ENCODE data around the gene TULP4.
A peak's percentile ranks its signal among the peaks of the same experiment; 100 is the strongest.
"Not testable (repeated sequence)": the region's sequence is repeated elsewhere in the genome, so short reads cannot be mapped to it uniquely, and the experiment has no call there.

TULP4 gene

DNA sequence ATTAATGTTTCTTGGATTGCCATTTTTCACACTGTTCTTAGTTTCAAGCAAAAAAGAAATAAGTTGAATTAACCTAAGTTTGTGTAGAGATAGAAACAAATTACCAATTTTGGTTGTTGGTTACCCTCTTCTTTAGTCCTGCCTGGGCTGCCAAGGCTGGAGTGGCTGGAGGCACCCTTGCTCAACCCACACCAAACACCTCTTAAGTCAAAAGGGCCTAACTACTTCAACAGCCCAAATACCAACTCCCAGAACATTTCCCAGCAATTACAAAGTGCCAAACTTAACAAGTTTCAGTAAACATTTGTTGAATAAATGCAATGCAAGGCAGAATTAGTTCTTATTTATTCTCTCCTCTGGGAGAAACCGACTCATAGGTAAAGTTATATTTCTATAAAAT is 209.5 kb downstream of the TULP4 start:
- DNase-seq (ENCODE audit: extremely low read depth in 1 of 2, low read depth in 1 of 2), result no peak

DNA sequence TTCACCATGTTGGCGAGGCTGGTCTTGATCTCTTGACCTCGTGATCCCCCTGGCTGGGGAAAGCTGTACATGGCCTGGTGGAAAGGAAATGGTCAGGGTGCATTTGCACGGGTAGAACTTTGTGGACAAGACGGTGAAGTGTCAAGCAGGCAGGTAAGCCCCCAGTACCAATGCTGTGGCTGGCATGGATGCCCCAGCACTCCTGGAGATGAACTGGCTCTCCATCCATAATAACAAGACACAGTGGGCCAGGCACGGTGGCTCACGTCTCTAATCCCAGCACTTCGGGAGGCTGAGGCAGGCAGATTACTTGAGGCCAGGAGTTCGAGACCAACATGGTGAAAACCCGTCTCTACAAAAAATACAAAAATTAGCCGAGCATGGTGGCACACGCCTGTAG is 210.4 kb downstream of the TULP4 start:
- no peak for DNase-seq (ENCODE audit: extremely low read depth in 1 of 2, low read depth in 1 of 2)

- no peak for DNase-seq (ENCODE audit: extremely low read depth in 1 of 2, low read depth in 1 of 2)
Observed at GRCh38 chr6:158524311-158524710, 212.0 kb downstream of the TULP4 start.

- DNase-seq (ENCODE audit: extremely low read depth in 1 of 2, low read depth in 1 of 2), result not testable (repeated sequence)
Observed at GRCh38 chr6:158527858-158528257, 215.6 kb downstream of the TULP4 start.

- no peak for DNase-seq (ENCODE audit: extremely low read depth in 1 of 2, low read depth in 1 of 2)
Observed at GRCh38 chr6:158528826-158529225, 216.6 kb downstream of the TULP4 start.

GRCh38 chr6:158529629-158530028 is 217.4 kb downstream of the TULP4 start:
- no peak for DNase-seq (ENCODE audit: extremely low read depth in 1 of 2, low read depth in 1 of 2)

DNA sequence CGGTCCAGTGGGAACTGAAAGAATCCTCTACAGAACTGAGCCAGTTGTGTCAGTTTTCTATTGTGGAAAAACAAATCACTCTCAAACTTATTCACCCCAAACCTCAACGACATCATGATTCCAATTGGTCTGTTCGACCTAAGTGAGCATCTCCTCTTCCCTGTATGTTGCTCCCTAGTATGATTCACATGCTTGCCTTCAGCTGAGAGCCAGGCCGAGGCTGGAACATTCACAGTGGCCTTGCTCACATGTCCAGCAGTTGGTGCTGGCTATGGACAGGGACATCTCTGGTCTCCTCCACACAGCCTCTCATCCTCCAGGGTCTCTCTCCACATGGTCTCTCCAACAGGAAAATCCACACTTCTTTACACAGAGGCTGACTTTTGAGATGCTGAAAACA is 219.3 kb downstream of the TULP4 start:
- DNase-seq (ENCODE audit: extremely low read depth in 1 of 2, low read depth in 1 of 2), result no peak

- no peak for DNase-seq (ENCODE audit: extremely low read depth in 1 of 2, low read depth in 1 of 2)
Observed at GRCh38 chr6:158531970-158532369, 219.7 kb downstream of the TULP4 start.

- peak in 1 of 2 donors; percentile 53 for DNase-seq (ENCODE audit: extremely low read depth in 1 of 2, low read depth in 1 of 2)
Observed at GRCh38 chr6:158536084-158536890, 224.0 kb downstream of the TULP4 start.

GRCh38 chr6:158536891-158537798 is 224.9 kb downstream of the TULP4 start:
- DNase-seq (ENCODE audit: extremely low read depth in 1 of 2, low read depth in 1 of 2), result no peak

DNA sequence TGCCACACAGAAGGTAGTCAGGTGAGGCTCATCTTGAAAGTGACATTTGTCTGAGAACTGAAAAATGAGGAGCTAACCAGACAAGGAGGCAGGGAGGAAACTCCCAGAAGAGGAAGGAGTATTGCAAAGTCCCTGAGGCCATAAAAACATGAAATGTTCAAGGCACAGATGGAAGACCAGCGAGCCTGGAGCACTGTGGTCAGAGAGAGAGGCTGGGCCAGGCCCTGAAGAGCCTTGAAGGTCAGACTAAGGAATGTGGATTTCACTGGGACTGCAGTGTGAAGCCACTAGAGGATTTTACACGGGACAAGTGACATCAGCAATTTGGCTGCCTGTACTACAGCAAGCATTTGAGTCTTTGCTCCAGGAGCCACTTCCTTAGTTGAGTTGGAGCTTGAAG is 226.5 kb downstream of the TULP4 start:
- no peak for DNase-seq (ENCODE audit: extremely low read depth in 1 of 2, low read depth in 1 of 2)

- DNase-seq (ENCODE audit: extremely low read depth in 1 of 2, low read depth in 1 of 2), result no peak
Observed at GRCh38 chr6:158539413-158539812, 227.1 kb downstream of the TULP4 start.

GRCh38 chr6:158539881-158540280 is 227.6 kb downstream of the TULP4 start:
- no peak for DNase-seq (ENCODE audit: extremely low read depth in 1 of 2, low read depth in 1 of 2)

- DNase-seq (ENCODE audit: extremely low read depth in 1 of 2, low read depth in 1 of 2), result no peak
Observed at GRCh38 chr6:158543606-158544185, 231.4 kb downstream of the TULP4 start.

DNA sequence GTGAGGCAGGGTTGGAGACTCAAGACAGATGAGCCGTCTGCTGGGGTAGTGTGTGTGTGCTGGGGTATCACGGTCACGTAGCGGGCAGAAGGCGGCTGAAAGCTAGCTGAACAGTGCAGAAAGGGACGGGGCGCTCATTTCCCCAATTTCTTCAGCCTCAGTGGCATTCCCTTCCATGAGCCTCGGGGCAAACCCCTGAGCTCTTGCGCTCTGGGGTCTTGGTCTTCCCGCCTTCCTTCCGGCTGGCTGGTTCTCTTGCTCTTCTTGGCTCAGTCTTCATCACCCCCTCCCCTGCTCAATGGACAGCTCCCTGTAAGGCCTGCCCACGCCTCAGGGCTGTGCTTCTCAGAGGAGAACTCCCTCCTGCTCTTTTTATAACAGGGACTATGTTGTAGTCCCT is 232.2 kb downstream of the TULP4 start:
- DNase-seq (ENCODE audit: extremely low read depth in 1 of 2, low read depth in 1 of 2), result no peak

DNA sequence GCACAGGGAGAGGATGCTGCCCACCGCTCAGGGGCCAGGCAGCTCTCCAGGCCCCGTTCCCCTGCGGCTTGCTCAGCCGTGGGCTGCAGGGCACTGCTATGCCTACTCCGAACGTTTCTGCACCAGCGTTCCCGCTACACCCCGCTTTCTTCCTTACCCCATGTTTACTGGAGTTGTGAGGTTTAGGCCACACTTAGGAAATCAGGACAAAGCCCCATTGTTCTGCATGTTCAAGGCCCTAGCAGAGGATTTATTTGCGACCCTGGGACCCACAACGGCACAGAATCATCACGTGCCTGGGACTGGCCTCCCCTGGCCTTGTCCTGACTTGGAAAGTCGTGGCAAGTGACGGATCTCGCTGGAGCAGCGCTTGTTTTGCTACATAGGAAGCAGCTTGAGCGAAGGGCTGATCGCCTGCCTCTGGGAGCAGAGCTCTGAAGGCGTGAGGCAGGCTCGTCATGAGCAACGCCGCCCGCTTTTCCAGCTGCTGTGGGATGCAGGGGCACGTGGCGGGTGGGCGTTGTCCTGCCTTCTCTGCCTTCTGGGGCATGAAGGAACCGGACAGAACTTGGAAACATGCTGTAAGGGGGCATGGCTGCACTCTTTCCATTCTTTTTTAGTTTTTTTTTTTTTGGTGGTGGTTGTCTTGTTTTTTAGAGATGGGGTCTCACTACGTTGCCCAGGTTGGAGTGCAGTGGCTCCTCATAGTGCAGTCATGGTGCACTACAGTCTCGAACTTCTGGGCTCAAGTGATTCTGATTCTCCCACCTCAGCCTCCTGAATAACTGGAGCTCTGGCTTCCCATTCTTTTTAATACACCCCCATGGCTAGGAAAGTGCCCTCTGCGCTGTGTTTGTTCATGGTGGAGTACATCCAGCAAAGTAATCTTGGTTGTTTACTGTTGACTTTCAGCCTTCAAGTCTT is 233.0 kb downstream of the TULP4 start:
- DNase-seq (ENCODE audit: extremely low read depth in 1 of 2, low read depth in 1 of 2), result no peak

DNA sequence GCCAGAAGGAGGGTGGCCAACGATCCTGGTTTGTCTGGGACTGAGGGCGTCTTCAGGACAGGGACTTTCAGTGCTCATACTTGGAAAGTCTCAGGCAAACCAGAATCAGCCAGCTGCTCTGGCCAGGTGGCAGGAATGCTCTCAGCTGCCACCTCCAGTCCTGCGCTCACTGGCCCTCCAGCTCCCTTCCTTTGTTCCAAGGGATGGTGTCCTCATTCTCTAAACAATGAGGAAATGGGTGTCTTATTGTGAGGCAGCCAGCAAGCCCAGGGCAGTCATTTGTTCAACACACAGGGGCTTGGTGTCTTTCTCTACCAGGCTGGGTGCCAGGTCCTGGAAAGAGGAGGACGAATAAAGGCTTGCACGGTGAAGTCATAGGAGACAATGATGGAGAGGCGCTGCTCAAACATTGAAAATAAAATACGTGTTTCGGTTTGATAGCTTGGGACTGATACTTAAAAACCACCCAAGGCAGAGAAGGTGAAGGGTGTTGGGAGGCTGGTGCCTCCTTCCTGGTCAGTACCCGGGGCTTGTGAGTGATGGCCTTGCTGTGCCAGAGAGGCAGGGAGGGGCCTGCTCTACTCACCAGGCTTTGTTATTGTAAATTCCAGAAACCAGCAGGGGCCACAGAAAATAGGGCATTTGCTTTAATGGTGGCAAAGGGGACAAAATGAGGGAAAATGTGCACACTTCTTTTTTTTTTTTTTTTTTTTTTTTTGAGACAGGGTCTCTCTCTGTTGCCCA is 236.3 kb downstream of the TULP4 start:
- no peak for DNase-seq (ENCODE audit: extremely low read depth in 1 of 2, low read depth in 1 of 2)

- no peak for DNase-seq (ENCODE audit: extremely low read depth in 1 of 2, low read depth in 1 of 2)
Observed at GRCh38 chr6:158552055-158552795, 240.0 kb downstream of the TULP4 start.

DNA sequence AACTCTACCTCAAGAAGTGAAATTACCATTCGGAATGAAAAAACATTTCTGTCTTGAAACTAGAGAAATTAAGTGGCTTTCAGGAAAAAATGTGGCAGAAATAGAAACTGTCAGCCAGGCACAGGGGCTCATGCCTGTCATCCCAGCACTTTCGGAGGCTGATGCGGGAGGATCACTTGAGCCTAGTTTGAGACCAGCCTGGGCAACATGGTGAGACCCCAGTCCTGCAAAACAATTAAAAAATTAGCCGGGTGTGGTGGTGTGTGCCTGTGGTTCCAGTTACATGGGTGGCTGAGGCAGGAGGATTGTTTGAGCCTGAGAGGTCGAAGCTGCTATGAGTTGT is 240.5 kb downstream of the TULP4 start:
- DNase-seq (ENCODE audit: extremely low read depth in 1 of 2, low read depth in 1 of 2), result no peak
